Measurements from ENCODE around the gene AURKB.

The AURKB gene

DNA sequence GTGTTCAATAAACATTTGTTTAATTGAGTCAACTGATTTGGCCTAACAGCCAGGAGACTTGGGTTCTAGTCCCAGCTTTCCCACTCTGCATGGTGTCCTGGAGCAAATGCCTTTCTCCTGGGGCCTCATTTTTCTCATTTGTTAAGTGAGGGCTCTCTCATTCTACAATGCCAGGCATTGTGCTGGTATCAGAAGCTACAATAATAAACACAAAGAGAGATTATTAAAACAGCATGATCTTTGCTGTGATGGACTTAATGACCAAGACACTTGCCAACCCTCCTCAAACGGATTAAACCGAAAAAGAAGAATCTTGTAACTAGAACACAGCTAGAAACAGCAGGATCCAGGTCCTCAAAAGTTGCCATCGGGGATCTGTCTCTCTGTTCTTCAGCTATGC, 42.8 kb downstream of the AURKB start:
- no peaks in the 10 kb centered on the region for H4K20me1 ChIP-seq (ENCODE audit: insufficient read depth, low read length)
- no peak overlapping the region for H3K27ac ChIP-seq (ENCODE audit: low read length)
- H2AFZ ChIP-seq (ENCODE audit: low read depth, low read length), result no peak overlapping the region
- H3K9ac ChIP-seq (ENCODE audit: low read length), result no peak overlapping the region
- TF ChIP-seq CTCF (IDR thresholded peaks at IDR 0.05; ENCODE audit: low read depth, low read length) (no peak), EZH2phosphoT487 (IDR thresholded peaks at IDR 0.05; ENCODE audit: low read depth) (no peak)
- no peak overlapping the region for H3K4me2 ChIP-seq (ENCODE audit: low read length)
- no peaks in the 10 kb centered on the region for H3K9me3 ChIP-seq (ENCODE audit: insufficient read depth, low read length)
- H3K4me1 ChIP-seq (ENCODE audit: low read length), result peaks cover 15% of the 10 kb centered on the region
- peaks cover 2% of the 10 kb centered on the region for H3K79me2 ChIP-seq (ENCODE audit: low read length)
- H3K36me3 ChIP-seq (replicated peaks; ENCODE audit: low read depth, low read length), result no peaks in the 10 kb centered on the region
- no peak overlapping the region for H3K4me3 ChIP-seq (ENCODE audit: low read length)
- H3K27me3 ChIP-seq (ENCODE audit: low read depth, low read length), result no peaks in the 10 kb centered on the region

DNA sequence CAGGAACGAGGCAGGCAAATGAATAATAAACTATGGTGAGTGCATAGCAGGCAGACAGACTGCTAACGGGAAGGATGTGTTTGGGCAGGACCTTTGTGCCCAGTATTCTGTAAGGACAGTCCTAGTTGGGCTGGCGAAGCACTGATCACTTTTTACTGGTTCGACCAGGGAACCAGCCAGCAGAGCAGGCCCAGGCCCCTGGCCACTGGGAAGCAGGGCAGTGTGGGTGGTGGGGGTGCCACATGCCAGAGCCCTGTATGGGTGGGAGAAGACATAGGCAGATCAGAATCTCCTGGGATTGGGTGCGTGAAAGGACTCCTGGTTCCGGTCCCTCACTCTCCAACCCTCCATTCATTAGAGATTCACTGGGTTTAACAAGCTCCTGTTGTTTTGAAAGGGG, 43.6 kb downstream of the AURKB start:
- Histone ChIP-seq H3K36me3 (replicated peaks; ENCODE audit: low read depth, low read length) (no peaks in the 10 kb centered on the region), H3K4me3 (ENCODE audit: low read length) (no peak overlapping the region), H3K4me1 (ENCODE audit: low read length) (peaks cover 17% of the 10 kb centered on the region), H3K9ac (ENCODE audit: low read length) (no peak overlapping the region), H3K27ac (ENCODE audit: low read length) (no peak overlapping the region), H3K79me2 (ENCODE audit: low read length) (peaks cover 10% of the 10 kb centered on the region), H3K27me3 (ENCODE audit: low read depth, low read length) (no peaks in the 10 kb centered on the region), H3K4me2 (ENCODE audit: low read length) (no peak overlapping the region), H4K20me1 (ENCODE audit: insufficient read depth, low read length) (peaks cover 4% of the 10 kb centered on the region; the same call in 1 of the 2 replicates), H2AFZ (ENCODE audit: low read depth, low read length) (no peak overlapping the region), H3K9me3 (ENCODE audit: insufficient read depth, low read length) (no peaks in the 10 kb centered on the region)
- TF ChIP-seq EZH2phosphoT487 (IDR thresholded peaks at IDR 0.05; ENCODE audit: low read depth) (no peak), CTCF (IDR thresholded peaks at IDR 0.05; ENCODE audit: low read depth, low read length) (no peak)

- Histone ChIP-seq H3K27me3 (ENCODE audit: low read depth, low read length) (no peaks in the 10 kb centered on the region), H3K9ac (ENCODE audit: low read length) (no peak overlapping the region), H2AFZ (ENCODE audit: low read depth, low read length) (no peak overlapping the region), H3K27ac (ENCODE audit: low read length) (no peak overlapping the region), H3K4me2 (ENCODE audit: low read length) (no peak overlapping the region), H3K9me3 (ENCODE audit: insufficient read depth, low read length) (no peaks in the 10 kb centered on the region), H3K36me3 (replicated peaks; ENCODE audit: low read depth, low read length) (peaks cover 2% of the 10 kb centered on the region), H3K4me3 (ENCODE audit: low read length) (no peak overlapping the region), H4K20me1 (ENCODE audit: insufficient read depth, low read length) (peaks cover 8% of the 10 kb centered on the region; the same call in 1 of the 2 replicates), H3K79me2 (ENCODE audit: low read length) (peaks cover 17% of the 10 kb centered on the region), H3K4me1 (ENCODE audit: low read length) (peaks cover 27% of the 10 kb centered on the region)
- no peak for TF ChIP-seq EZH2phosphoT487 (IDR thresholded peaks at IDR 0.05; ENCODE audit: low read depth)
- TF ChIP-seq CTCF (IDR thresholded peaks at IDR 0.05; ENCODE audit: low read depth, low read length), result no peak
These were observed 45.6 kb downstream of the AURKB start for GRCh38 chr17:8164815-8165131.

DNA sequence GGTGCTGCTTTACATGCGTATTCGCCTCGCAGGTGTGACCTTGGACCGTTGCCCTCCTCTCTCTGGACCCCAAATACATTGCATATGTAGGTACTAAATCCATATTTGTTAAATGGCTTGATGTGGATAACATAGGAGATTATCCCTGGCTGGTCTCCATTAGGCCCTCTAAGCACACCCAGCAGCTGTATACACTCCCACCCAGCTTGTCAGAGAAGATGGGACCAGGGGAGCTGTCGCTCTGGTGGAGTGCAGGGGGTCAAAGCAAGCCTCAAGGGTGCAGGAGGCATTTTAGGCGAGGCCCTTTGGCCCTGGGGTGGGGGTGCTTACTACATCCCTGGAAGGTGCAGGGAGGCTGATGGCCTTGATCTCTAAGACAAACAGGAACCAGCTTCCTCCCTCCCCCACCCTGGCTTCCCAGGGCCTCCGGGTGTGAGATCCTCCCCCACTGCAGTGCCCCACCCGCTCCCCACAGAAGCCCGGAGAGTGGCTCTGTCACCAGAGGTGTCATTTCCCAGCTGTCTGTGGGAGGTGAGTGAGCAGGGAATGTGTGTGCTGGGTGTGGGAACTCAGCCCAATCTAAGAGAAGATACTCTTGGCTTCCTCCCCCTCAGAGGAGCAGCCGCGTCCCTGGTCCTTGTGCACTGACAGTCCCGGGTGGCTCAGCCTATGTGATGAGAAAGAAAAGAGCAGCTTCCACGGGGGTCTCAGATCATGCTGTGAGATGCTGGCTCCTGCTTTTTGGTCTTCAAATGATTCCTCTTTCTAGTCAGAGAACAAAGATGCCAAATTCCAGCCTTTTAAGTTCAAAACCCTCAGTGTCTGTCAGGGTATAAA, 46.2 kb downstream of the AURKB start:
- H3K9ac ChIP-seq (ENCODE audit: low read length), result peak overlapping the region; percentile 99
- H3K4me3 ChIP-seq (ENCODE audit: low read length), result peak overlapping the region; percentile 99

More for the DNA sequence above, 46.2 kb downstream of the AURKB start:
- Histone ChIP-seq H4K20me1 (ENCODE audit: insufficient read depth, low read length) (peaks cover 8% of the 10 kb centered on the region; the same call in 1 of the 2 replicates), H2AFZ (ENCODE audit: low read depth, low read length) (peak overlapping the region; percentile 41; the same call in 1 of the 2 replicates), H3K79me2 (ENCODE audit: low read length) (peaks cover 21% of the 10 kb centered on the region), H3K9me3 (ENCODE audit: insufficient read depth, low read length) (no peaks in the 10 kb centered on the region), H3K36me3 (replicated peaks; ENCODE audit: low read depth, low read length) (peaks cover 5% of the 10 kb centered on the region), H3K27me3 (ENCODE audit: low read depth, low read length) (no peaks in the 10 kb centered on the region), H3K27ac (ENCODE audit: low read length) (peak overlapping the region; percentile 71), H3K4me2 (ENCODE audit: low read length) (peak overlapping the region; percentile 99), H3K4me1 (ENCODE audit: low read length) (peaks cover 27% of the 10 kb centered on the region)
- TF ChIP-seq CTCF (IDR thresholded peaks at IDR 0.05; ENCODE audit: low read depth, low read length) (no peak), EZH2phosphoT487 (IDR thresholded peaks at IDR 0.05; ENCODE audit: low read depth) (no peak)
